AG04450 (cell line): ENCODE data around the gene ZFP69. TPM values are rescaled to one million over a fixed set of nuclear protein-coding genes. Genes with fewer than 3 reads are reported as not detected.

ENCODE experiments used
- CTCF ChIA-PET: fragments of 300-600, 350-600 bp; formaldehyde crosslinking; extraction: SDS; loops from one replicate; lab custom pipeline; 2022; ENCODE audit warnings: antibody characterized with exemption, inconsistent platforms; lab: Charles Lee
- POLR2A ChIA-PET: fragments of 350-600 bp; formaldehyde crosslinking; extraction: SDS; loops from one replicate; lab custom pipeline; 2021; ENCODE audit warnings: antibody characterized with exemption, inconsistent platforms; lab: Yijun Ruan, JAX
- DNase-seq: peaks from one replicate; pipeline ENCODE4 v3.0.0-alpha.2; 2011; ENCODE audit warnings: low read depth, low spot score
- H3K27ac ChIP-seq: one replicate; pipeline ENCODE4 v1.5.1; 2012; ENCODE audit warnings: low read depth, low read length, control low read depth
- H3K27me3 ChIP-seq: one replicate; pipeline ENCODE4 v1.6.0; 2012; ENCODE audit warnings: low read length; ENCODE audit not compliant: control insufficient read depth, insufficient read depth
- H3K4me3 ChIP-seq: 2 replicates; pipeline ENCODE4 v1.5.1; 2011; ENCODE audit warnings: mild to moderate bottlenecking, low read depth, low read length, control low read depth
- H3K9me3 ChIP-seq: 2 replicates; pipeline ENCODE4 v1.5.1; 2012; ENCODE audit warnings: low read length; ENCODE audit not compliant: control insufficient read depth, insufficient read depth
- CTCF ChIP-seq: IDR thresholded peaks from 2 replicates; pipeline ENCODE4 v1.5.1; 2011; ENCODE audit warnings: low read depth, low read length, control low read depth, inconsistent platforms
- polyA plus RNA-seq: library from polyadenylated mRNA; depleted of rRNA; stranded (reverse); fragments of >200 nt; gene quantifications from 2 replicates; pipeline ENCODE4 v1.2.3, GENCODE V29; 2011

ZFP69 gene
- polyA plus RNA-seq, 1 experiment: 3.1 TPM

- POLR2A ChIA-PET: interaction anchor here (0.6 to 1.2 kb wide), 5 partner anchors 80 to 1711 kb away, joined by 3 to 6 read pairs (median 3); partner anchors contain the start of genes NFYC and ZFP69B
- TF ChIP-seq CTCF: no peak
- peak within 1 kb of the TSS; percentile 77 for H3K27ac ChIP-seq
- peak; percentile 85 for DNase-seq
- H3K4me3 ChIP-seq: peak within 1 kb of the TSS; percentile 89
- H3K27me3 ChIP-seq: no peaks in the 10 kb centered on the region
- H3K9me3 ChIP-seq: no peaks in the 10 kb centered on the region
- CTCF ChIA-PET: interaction anchor here (0.6 to 2.2 kb wide), 12 partner anchors 16 to 421 kb away, joined by 3 to 12 read pairs (median 4); partner anchors contain the start of genes EXO5 and SMAP2
Observed at GRCh38 chr1:40531381-40532061, 54.4 kb downstream of the ZFP69 start, which contains the start of gene ZNF684. Gene ZNF684, plus strand, starts transcription at chr1:40531637. Its CDS starts 1,530 bp downstream, at chr1:40533167.

GRCh38 chr1:40532062-40532389 is 54.9 kb downstream of the ZFP69 start:
- no peak for DNase-seq
- ChIA-PET POLR2A (interaction anchor here (0.6 to 1.2 kb wide), 3 partner anchors 81 to 160 kb away, joined by 3 to 6 read pairs (median 5); partner anchors contain the start of gene NFYC), CTCF (interaction anchor here (0.6 to 2.2 kb wide), 22 partner anchors 10 to 421 kb away, joined by 3 to 12 read pairs (median 4); partner anchors contain the start of genes EXO5 and SMAP2)
- Histone ChIP-seq H3K4me3 (peak overlapping the region; percentile 89), H3K27ac (peak overlapping the region; percentile 77), H3K9me3 (no peaks in the 10 kb centered on the region), H3K27me3 (no peaks in the 10 kb centered on the region)
- no peak for TF ChIP-seq CTCF

- TF ChIP-seq CTCF: peak; percentile 70
- Histone ChIP-seq H3K27ac (no peak overlapping the region), H3K9me3 (no peaks in the 10 kb centered on the region), H3K27me3 (no peaks in the 10 kb centered on the region), H3K4me3 (no peak overlapping the region)
- ChIA-PET CTCF (interaction anchor here (0.5 to 2.2 kb wide), 34 partner anchors 9 to 1697 kb away, joined by 3 to 12 read pairs (median 4); partner anchors contain the start of genes EXO5 and SMAP2), POLR2A (no interaction called here)
- DNase-seq: no peak
Observed at GRCh38 chr1:40532844-40533424, 55.8 kb downstream of the ZFP69 start.

- no peak overlapping the region for H3K4me3 ChIP-seq
- H3K9me3 ChIP-seq: no peaks in the 10 kb centered on the region
- H3K27ac ChIP-seq: no peak overlapping the region
- TF ChIP-seq CTCF: no peak
- POLR2A ChIA-PET: no interaction called here
- CTCF ChIA-PET: no interaction called here
- H3K27me3 ChIP-seq: no peaks in the 10 kb centered on the region
- no peak for DNase-seq
Observed at GRCh38 chr1:40534589-40534988, 57.5 kb downstream of the ZFP69 start.

- ChIA-PET CTCF (interaction anchor here (0.6 kb wide), 1 partner anchor 272 kb away, joined by 7 read pairs; no protein-coding TSS in a partner anchor), POLR2A (no interaction called here)
- TF ChIP-seq CTCF: no peak
- H3K27ac ChIP-seq: no peak overlapping the region
- no peak for DNase-seq
- H3K9me3 ChIP-seq: no peaks in the 10 kb centered on the region
- no peak overlapping the region for H3K4me3 ChIP-seq
- no peaks in the 10 kb centered on the region for H3K27me3 ChIP-seq
Observed at GRCh38 chr1:40535732-40536131, 58.6 kb downstream of the ZFP69 start.
